ENCODE results near the gene YPEL2.

DNA sequence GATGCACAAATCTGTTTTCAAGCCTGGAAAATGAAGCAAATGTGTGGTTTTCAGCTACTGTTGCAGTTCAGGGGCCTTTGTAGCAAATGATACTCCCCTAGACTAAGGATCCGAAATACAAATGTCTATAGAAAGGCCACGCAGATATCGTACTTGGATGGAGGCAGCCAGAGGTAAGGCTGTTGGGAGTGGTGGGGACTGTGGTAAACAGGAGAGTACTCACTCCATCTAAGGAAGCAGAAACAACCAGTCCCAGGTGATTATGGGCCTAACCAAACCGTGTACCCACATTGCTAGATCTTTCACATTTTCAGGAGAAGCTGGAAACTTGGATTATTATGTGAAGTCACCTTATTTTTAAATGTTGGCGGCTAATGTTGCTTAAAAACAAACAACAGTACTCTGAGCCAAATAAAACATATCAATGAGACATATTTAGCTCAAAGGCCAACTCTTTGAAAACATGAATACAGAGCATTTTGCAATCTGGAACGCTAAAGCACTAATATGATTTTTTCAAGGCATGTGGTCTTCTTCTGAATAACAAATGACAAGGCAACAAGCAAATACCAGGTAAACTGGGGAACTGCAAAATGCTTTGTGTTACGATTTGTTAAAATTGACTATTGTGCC is 110.1 kb downstream of the YPEL2 start:
- TF ChIP-seq, protein P1, sequence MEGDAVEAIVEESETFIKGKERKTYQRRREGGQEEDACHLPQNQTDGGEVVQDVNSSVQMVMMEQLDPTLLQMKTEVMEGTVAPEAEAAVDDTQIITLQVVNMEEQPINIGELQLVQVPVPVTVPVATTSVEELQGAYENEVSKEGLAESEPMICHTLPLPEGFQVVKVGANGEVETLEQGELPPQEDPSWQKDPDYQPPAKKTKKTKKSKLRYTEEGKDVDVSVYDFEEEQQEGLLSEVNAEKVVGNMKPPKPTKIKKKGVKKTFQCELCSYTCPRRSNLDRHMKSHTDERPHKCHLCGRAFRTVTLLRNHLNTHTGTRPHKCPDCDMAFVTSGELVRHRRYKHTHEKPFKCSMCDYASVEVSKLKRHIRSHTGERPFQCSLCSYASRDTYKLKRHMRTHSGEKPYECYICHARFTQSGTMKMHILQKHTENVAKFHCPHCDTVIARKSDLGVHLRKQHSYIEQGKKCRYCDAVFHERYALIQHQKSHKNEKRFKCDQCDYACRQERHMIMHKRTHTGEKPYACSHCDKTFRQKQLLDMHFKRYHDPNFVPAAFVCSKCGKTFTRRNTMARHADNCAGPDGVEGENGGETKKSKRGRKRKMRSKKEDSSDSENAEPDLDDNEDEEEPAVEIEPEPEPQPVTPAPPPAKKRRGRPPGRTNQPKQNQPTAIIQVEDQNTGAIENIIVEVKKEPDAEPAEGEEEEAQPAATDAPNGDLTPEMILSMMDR (IDR thresholded peaks at IDR 0.05; ENCODE audit: insufficient read depth, low read depth, low read length): no peak
- no peak for TF ChIP-seq EZH2 (IDR thresholded peaks at IDR 0.05; ENCODE audit: insufficient read depth, low read length)

Data from astrocyte (in vitro differentiated cells and primary cell).